Measurements from ENCODE around the gene FAM89A. TPM values are rescaled to one million over a fixed set of nuclear protein-coding genes. Genes with fewer than 3 reads are reported as not detected.
A peak's percentile ranks its signal among the peaks of the same experiment; 100 is the strongest.

FAM89A gene
- total and polyA plus RNA-seq, 9 of the 15 experiments (the other 6 are each of a cell fraction or from before 2014, with no cell fraction given): 8.7 to 66.2 (median 43.3) TPM

DNA sequence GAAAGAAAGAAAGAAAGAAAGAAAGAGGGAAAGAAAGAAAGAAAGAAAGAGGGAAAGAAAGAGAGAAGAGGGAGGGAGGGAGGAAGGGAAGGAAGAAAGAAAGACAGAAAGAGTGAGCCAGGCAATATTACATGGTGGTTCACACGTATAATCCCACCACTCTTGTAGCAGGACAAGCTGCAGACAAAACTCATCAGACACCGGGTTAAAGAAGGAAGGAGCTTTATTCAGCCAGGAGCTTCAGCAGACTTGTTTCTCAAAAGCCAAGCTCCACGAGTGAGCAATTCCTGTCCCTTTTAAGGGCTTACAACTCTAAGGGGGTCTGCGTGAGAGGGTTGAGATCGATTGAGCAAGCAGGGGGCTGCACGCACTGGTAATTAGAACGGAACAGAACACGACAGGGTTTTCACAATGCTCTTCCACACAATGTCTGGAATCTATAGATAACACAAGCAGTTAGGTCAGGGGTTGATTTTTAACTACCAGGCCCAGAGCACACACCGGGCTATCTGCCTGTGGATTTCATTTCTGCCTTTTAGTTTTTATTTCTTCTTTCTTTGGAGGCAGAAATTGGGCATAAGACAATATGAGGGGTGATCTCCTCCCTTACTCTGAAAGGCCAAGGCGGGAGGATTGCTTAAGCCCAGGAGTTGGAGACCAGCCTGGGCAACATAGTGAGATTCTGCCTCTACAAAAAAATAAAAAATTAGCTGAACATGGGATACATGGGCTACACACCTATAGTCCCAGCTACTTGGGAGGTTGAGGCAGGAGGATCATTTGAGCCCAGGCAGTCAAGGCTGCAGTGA is 6.1 kb upstream of the FAM89A start (continued):
- TF ChIP-seq, protein P1, sequence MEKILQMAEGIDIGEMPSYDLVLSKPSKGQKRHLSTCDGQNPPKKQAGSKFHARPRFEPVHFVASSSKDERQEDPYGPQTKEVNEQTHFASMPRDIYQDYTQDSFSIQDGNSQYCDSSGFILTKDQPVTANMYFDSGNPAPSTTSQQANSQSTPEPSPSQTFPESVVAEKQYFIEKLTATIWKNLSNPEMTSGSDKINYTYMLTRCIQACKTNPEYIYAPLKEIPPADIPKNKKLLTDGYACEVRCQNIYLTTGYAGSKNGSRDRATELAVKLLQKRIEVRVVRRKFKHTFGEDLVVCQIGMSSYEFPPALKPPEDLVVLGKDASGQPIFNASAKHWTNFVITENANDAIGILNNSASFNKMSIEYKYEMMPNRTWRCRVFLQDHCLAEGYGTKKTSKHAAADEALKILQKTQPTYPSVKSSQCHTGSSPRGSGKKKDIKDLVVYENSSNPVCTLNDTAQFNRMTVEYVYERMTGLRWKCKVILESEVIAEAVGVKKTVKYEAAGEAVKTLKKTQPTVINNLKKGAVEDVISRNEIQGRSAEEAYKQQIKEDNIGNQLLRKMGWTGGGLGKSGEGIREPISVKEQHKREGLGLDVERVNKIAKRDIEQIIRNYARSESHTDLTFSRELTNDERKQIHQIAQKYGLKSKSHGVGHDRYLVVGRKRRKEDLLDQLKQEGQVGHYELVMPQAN (IDR thresholded peaks at IDR 0.05; ENCODE audit: borderline replicate concordance): 0 out of 2 replicates have a peak, but pooled peaks have one; percentile 71
- TF ChIP-seq, protein P2, sequence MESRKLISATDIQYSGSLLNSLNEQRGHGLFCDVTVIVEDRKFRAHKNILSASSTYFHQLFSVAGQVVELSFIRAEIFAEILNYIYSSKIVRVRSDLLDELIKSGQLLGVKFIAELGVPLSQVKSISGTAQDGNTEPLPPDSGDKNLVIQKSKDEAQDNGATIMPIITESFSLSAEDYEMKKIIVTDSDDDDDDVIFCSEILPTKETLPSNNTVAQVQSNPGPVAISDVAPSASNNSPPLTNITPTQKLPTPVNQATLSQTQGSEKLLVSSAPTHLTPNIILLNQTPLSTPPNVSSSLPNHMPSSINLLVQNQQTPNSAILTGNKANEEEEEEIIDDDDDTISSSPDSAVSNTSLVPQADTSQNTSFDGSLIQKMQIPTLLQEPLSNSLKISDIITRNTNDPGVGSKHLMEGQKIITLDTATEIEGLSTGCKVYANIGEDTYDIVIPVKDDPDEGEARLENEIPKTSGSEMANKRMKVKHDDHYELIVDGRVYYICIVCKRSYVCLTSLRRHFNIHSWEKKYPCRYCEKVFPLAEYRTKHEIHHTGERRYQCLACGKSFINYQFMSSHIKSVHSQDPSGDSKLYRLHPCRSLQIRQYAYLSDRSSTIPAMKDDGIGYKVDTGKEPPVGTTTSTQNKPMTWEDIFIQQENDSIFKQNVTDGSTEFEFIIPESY (CRISPR knock-in tag; IDR thresholded peaks at IDR 0.05): peak; percentile 36; the same call in 1 of the 2 replicates
- TF ChIP-seq MAX (CRISPR knock-in tag; IDR thresholded peaks at IDR 0.05) (0 out of 2 replicates have a peak, but pooled peaks have one; percentile 17), FOXK2 (conservative IDR thresholded peaks at IDR 0.05 in 1 of 2, IDR thresholded peaks at IDR 0.05 in 1 of 2; ENCODE audit: low read depth in 2 of 2) (0 out of 4 replicates have a peak, but pooled peaks of 1 of the 2 experiments have one; percentile 35), GATAD2B (IDR thresholded peaks at IDR 0.05; ENCODE audit: borderline replicate concordance) (peak; percentile 65; the same call in 1 of the 2 replicates), GABPB1 (CRISPR knock-in tag; IDR thresholded peaks at IDR 0.05) (peak; percentile 48; the same call in 1 of the 2 replicates), MCM7 (IDR thresholded peaks at IDR 0.05) (0 out of 4 replicates have a peak, but pooled peaks of 1 of the 2 experiments have one; percentile 40), RBBP5 (IDR thresholded peaks at IDR 0.05; ENCODE audit: borderline replicate concordance, insufficient read depth, low read length, poor library complexity, severe bottlenecking) (peak; percentile 23), LEF1 (IDR thresholded peaks at IDR 0.05) (peak; percentile 64; the same call in 1 of the 2 replicates), ZNF512 (tag; IDR thresholded peaks at IDR 0.05) (peak; percentile 99)
- TF ChIP-seq, protein P3, sequence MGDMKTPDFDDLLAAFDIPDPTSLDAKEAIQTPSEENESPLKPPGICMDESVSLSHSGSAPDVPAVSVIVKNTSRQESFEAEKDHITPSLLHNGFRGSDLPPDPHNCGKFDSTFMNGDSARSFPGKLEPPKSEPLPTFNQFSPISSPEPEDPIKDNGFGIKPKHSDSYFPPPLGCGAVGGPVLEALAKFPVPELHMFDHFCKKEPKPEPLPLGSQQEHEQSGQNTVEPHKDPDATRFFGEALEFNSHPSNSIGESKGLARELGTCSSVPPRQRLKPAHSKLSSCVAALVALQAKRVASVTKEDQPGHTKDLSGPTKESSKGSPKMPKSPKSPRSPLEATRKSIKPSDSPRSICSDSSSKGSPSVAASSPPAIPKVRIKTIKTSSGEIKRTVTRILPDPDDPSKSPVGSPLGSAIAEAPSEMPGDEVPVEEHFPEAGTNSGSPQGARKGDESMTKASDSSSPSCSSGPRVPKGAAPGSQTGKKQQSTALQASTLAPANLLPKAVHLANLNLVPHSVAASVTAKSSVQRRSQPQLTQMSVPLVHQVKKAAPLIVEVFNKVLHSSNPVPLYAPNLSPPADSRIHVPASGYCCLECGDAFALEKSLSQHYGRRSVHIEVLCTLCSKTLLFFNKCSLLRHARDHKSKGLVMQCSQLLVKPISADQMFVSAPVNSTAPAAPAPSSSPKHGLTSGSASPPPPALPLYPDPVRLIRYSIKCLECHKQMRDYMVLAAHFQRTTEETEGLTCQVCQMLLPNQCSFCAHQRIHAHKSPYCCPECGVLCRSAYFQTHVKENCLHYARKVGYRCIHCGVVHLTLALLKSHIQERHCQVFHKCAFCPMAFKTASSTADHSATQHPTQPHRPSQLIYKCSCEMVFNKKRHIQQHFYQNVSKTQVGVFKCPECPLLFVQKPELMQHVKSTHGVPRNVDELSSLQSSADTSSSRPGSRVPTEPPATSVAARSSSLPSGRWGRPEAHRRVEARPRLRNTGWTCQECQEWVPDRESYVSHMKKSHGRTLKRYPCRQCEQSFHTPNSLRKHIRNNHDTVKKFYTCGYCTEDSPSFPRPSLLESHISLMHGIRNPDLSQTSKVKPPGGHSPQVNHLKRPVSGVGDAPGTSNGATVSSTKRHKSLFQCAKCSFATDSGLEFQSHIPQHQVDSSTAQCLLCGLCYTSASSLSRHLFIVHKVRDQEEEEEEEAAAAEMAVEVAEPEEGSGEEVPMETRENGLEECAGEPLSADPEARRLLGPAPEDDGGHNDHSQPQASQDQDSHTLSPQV (IDR thresholded peaks at IDR 0.05): 0 out of 2 replicates have a peak, but pooled peaks have one; percentile 61
- TF ChIP-seq, protein P4, sequence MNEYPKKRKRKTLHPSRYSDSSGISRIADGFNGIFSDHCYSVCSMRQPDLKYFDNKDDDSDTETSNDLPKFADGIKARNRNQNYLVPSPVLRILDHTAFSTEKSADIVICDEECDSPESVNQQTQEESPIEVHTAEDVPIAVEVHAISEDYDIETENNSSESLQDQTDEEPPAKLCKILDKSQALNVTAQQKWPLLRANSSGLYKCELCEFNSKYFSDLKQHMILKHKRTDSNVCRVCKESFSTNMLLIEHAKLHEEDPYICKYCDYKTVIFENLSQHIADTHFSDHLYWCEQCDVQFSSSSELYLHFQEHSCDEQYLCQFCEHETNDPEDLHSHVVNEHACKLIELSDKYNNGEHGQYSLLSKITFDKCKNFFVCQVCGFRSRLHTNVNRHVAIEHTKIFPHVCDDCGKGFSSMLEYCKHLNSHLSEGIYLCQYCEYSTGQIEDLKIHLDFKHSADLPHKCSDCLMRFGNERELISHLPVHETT (CRISPR knock-in tag; conservative IDR thresholded peaks at IDR 0.05 in 1 of 2, IDR thresholded peaks at IDR 0.05 in 1 of 2): peak in 1 of 2 experiments; percentile 46; a peak in 1 of 4 replicates

Data from K562 (cell line).